Memory B cell (primary cell): Measurements from ENCODE around the gene VEGFA.

ENCODE experiments used
- ATAC-seq: fragments of 150-1000 bp; cut with Tn5 transposase; 2 replicates; pipeline ENCODE4 v1.10.0; 2021; ENCODE audit warnings: low read depth, mild to moderate bottlenecking, moderate library complexity
- DNase-seq, 2 donors: peaks; one replicate each; pipeline ENCODE4 v3.0.0; 2022; ENCODE audit warnings: low spot score in 2 of 2
- H3K27ac Mint-ChIP-seq: one replicate; pipeline ENCODE4 v1.8.0; 2022; ENCODE audit warnings: mild to moderate bottlenecking, moderate library complexity, mixed read lengths
- H3K27me3 Mint-ChIP-seq: one replicate; pipeline ENCODE4 v1.8.0; 2022; ENCODE audit warnings: mixed read lengths
- H3K36me3 Mint-ChIP-seq: one replicate; pipeline ENCODE4 v1.8.0; 2022; ENCODE audit warnings: mild to moderate bottlenecking, mixed read lengths
- H3K4me1 Mint-ChIP-seq: one replicate; pipeline ENCODE4 v1.8.0; 2022; ENCODE audit warnings: mixed read lengths
- H3K4me3 Mint-ChIP-seq: one replicate; pipeline ENCODE4 v1.8.0; 2022; ENCODE audit warnings: mild to moderate bottlenecking, moderate library complexity, mixed read lengths
- H3K9me3 Mint-ChIP-seq: one replicate; pipeline ENCODE4 v1.8.0; 2022; ENCODE audit warnings: mixed read lengths

The VEGFA gene

GRCh38 chr6:43769526-43770371 lies at the start of gene VEGFA:
TSS of gene VEGFA (plus strand) at chr6:43770211.
- peak within 1 kb of the TSS; percentile 88 for H3K4me3 Mint-ChIP-seq

GRCh38 chr6:43720999-43721398 lies 49.0 kb upstream of the VEGFA start:
- H3K36me3 Mint-ChIP-seq: no peaks in the 10 kb centered on the region
- H3K4me1 Mint-ChIP-seq: peaks cover 31% of the 10 kb centered on the region
- DNase-seq (no peak), ATAC-seq (no peak)
- H3K4me3 Mint-ChIP-seq: no peak overlapping the region
- no peaks in the 10 kb centered on the region for H3K27me3 Mint-ChIP-seq
- H3K27ac Mint-ChIP-seq: peak overlapping the region; percentile 12
- no peaks in the 10 kb centered on the region for H3K9me3 Mint-ChIP-seq

More at GRCh38 chr6:43769526-43770371, at the start of gene VEGFA:
- Mint-ChIP-seq H3K9me3 (no peaks in the 10 kb centered on the region), H3K27ac (peak within 1 kb of the TSS; percentile 76), H3K4me1 (peaks cover 15% of the 10 kb centered on the region), H3K36me3 (no peaks in the 10 kb centered on the region), H3K27me3 (peaks cover 12% of the 10 kb centered on the region)
- peak; percentile 75 for ATAC-seq
- peak; percentile 89 to 93 for DNase-seq

DNA sequence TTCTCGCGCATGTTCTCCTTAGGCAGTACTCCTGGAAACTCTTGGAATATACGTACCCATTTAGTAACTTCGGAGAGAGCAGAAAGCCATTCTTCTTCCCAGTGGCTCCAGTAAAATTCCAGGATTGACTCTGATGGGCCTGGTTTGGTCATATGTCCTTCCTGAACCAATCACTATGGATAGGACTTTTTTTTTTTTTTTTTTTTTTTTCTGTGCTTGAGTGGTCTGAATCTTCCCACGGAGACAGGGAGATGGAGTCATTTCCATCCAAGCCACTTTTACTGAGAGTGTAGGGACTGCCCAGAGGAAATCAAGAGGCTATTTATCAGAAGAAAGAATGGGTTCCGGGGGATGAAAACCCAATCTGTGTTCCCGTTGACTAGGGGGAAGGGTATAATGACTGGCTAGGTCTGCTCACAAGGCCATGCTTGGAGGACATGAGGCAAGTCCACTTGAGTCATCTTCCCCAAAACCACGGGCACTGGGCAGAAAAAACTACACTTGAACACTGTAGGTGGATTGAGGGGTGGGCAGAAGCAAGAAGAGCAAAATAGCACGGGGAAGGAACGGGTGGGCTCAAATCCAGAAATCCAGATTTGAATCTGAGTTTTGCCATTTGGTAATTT lies 47.0 kb upstream of the VEGFA start:
- H3K4me3 Mint-ChIP-seq: no peak overlapping the region
- no peaks in the 10 kb centered on the region for H3K27me3 Mint-ChIP-seq
- no peaks in the 10 kb centered on the region for H3K9me3 Mint-ChIP-seq
- peaks cover 18% of the 10 kb centered on the region for H3K4me1 Mint-ChIP-seq
- ATAC-seq: no peak
- no peaks in the 10 kb centered on the region for H3K36me3 Mint-ChIP-seq
- H3K27ac Mint-ChIP-seq: no peak overlapping the region
- DNase-seq: no peak

DNA sequence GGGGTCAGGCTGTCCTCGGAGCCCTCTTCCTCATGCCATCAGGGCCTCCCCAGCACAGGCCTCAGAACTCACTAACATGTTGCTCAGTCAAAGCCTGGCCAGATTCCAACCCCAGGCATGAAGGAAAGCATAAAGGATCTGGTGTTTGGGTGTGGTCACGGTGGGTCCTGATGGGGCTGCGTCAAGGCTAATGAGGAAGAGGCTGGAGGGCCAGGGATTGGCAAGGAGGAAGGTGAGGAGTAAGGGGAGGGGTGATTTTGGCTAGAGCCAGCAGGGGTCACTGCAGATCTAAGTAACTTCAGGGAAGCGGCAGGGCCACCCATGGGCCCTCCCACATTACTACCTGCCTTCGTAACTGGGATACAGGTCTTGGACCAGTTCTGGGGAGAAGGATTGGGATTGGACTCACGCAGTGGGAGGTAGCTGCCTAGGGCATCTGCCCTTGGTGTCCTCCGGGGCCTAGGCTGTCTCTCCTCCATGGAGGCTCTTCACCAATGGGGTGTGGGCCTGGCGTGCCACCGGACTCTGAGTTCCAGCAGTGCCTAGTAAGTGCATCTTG lies 46.2 kb upstream of the VEGFA start:
- Mint-ChIP-seq H3K4me3 (no peak overlapping the region), H3K4me1 (peaks cover 18% of the 10 kb centered on the region), H3K9me3 (no peaks in the 10 kb centered on the region), H3K27me3 (no peaks in the 10 kb centered on the region), H3K36me3 (no peaks in the 10 kb centered on the region), H3K27ac (peak overlapping the region; percentile 82)
- ATAC-seq (peak; percentile 61), DNase-seq (peak; percentile 64 to 66)

DNA sequence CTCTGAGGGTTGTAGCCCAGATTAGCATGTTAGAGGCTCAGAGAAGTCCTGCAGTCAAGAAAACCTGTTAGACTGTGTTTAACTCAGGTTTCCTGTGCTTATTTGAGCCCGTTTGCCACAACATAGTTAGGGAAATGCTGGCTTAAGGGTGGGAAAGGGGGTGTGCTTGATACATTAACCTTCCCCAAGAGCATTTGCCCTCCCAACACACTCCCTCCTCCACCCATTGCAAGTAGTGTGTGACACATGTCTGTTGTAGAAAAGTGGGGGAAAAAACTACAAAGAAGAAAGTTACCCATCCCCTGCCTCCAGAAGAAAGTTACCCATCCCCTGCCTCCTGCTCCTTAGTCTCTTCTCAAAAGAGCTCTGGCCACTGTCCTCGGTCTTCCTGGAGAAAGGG lies 45.7 kb upstream of the VEGFA start:
- Mint-ChIP-seq H3K4me3 (no peak overlapping the region), H3K9me3 (no peaks in the 10 kb centered on the region)

DNA sequence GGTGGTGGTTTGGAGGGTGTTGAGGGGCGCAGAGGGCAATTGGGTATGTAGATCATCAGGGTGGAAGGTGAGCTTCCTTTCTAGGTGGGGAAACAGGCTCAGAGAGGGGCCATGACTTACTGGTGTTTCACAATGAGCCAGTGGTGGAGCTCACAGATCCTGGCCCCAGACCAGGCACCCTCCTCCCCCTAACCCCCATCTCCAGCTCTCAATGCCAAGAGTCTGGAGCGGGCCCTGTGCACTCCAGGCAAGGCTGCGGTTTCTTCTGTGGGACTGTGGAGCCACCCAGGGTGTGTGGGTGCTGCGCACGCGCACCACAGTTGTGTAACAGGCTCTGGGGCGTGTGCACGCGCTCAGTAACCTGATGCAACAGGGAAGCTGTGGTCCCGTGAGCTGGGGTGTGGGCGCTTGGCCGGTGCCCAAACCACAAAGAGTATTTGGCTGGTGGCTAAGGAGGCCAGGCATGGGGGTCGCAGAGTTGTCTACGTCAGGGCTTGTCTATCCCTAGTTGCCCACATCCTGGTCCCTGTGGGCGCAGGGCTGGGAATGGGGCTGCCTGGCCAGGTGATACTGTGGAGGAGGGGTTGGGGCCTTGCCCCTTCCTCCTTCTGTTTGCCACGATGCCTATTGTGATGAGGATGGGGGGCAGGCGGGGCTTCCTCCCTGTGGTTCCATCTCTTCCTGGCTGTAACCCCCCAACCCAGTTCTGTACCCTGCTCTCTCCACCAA lies 44.9 kb upstream of the VEGFA start:
- H3K27ac Mint-ChIP-seq: peak overlapping the region; percentile 82
- H3K9me3 Mint-ChIP-seq: no peaks in the 10 kb centered on the region
- DNase-seq: peak; percentile 61 to 63
- no peaks in the 10 kb centered on the region for H3K36me3 Mint-ChIP-seq
- peaks cover 18% of the 10 kb centered on the region for H3K4me1 Mint-ChIP-seq
- peak overlapping the region; percentile 49 for H3K4me3 Mint-ChIP-seq
- H3K27me3 Mint-ChIP-seq: no peaks in the 10 kb centered on the region
- ATAC-seq: peak; percentile 89

More for the DNA sequence above, 45.7 kb upstream of the VEGFA start:
- Mint-ChIP-seq H3K27ac (peak overlapping the region; percentile 82), H3K36me3 (no peaks in the 10 kb centered on the region), H3K27me3 (no peaks in the 10 kb centered on the region), H3K4me1 (peaks cover 18% of the 10 kb centered on the region)
- ATAC-seq: no peak
- no peak for DNase-seq

DNA sequence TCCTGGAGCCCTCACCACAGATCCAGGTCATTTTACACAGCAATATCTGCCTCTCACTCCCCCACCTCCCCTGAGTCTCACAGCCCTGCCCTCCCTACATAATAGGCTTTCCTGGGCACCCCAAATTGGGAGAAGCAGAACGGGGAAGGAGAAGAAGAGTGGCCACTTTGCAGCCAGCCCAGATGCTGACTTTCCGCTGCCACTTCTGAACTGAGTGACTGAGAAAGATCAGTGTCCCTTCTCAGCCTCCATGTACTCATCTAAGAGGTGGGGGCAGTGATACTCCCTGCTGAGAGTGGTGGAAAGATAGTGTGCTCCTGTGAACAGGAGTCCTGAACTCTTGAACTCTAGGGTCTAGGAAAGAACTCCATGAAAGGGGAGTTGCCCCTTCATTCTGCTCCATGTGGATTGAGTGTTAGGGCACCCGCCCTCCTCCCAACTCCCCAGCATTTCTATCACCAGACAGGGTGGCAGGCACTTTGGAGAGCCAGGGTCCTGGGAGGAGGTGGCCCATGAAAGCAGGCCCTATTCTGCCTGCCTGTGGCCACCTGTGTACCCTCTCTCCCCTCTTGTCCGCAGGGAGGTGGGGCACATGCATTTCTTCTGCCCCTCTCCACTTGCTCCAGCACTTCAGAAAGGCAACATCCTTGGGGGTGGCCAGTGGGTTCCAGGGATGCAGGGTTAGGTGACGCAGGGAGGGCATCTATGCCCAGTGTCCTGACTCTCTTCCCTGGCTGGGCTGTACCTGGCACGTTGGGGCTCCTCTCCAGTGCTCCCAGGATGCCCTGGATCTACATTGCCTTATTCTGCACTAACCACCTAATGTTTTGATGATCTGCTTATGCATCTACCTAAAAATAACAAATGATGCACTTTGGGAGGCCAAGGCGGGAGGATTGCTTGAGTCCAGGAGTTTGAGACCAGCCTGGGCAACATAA lies 44.1 kb upstream of the VEGFA start:
- H3K27ac Mint-ChIP-seq: peak overlapping the region; percentile 82
- no peak for DNase-seq

DNA sequence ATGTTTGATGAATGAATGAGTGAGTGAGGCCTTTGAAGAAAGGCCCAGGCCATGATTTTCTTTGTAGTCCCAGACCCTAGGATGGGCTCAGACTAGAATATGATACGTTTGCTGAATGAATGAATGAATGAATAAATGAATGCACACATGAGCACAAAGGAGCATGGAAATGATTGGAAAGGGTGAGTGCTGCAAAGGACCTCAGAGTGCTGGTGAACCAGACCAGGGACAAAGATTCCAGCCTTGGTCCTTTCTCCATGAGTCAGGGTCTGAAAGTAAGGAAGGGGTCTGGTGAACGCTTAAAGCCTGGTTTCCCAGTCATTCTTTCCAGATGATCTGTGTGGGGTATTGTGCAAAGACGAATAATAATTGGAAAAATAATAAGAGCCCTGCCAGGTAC lies 42.4 kb upstream of the VEGFA start:
- DNase-seq: no peak
- peaks cover 18% of the 10 kb centered on the region for H3K4me1 Mint-ChIP-seq

More for the DNA sequence above, 44.1 kb upstream of the VEGFA start:
- H3K4me1 Mint-ChIP-seq: peaks cover 18% of the 10 kb centered on the region
- peaks cover 4% of the 10 kb centered on the region for H3K9me3 Mint-ChIP-seq
- no peaks in the 10 kb centered on the region for H3K27me3 Mint-ChIP-seq
- ATAC-seq: no peak
- H3K4me3 Mint-ChIP-seq: peak overlapping the region; percentile 49
- peaks cover 3% of the 10 kb centered on the region for H3K36me3 Mint-ChIP-seq

GRCh38 chr6:43728586-43728985 lies 41.4 kb upstream of the VEGFA start:
- DNase-seq: no peak
- H3K4me3 Mint-ChIP-seq: no peak overlapping the region
- H3K36me3 Mint-ChIP-seq: peaks cover 3% of the 10 kb centered on the region
- no peaks in the 10 kb centered on the region for H3K27me3 Mint-ChIP-seq
- peaks cover 21% of the 10 kb centered on the region for H3K4me1 Mint-ChIP-seq
- H3K9me3 Mint-ChIP-seq: peaks cover 14% of the 10 kb centered on the region
- no peak for ATAC-seq
- H3K27ac Mint-ChIP-seq: no peak overlapping the region

More for the DNA sequence above, 42.4 kb upstream of the VEGFA start:
- Mint-ChIP-seq H3K4me3 (no peak overlapping the region), H3K36me3 (peaks cover 3% of the 10 kb centered on the region), H3K9me3 (peaks cover 14% of the 10 kb centered on the region), H3K27me3 (no peaks in the 10 kb centered on the region), H3K27ac (peak overlapping the region; percentile 3)
- no peak for ATAC-seq

- peaks cover 14% of the 10 kb centered on the region for H3K9me3 Mint-ChIP-seq
- no peak overlapping the region for H3K4me3 Mint-ChIP-seq
- no peak for ATAC-seq
- peaks cover 22% of the 10 kb centered on the region for H3K4me1 Mint-ChIP-seq
- peaks cover 3% of the 10 kb centered on the region for H3K36me3 Mint-ChIP-seq
- no peaks in the 10 kb centered on the region for H3K27me3 Mint-ChIP-seq
- H3K27ac Mint-ChIP-seq: no peak overlapping the region
- DNase-seq: no peak
These were observed 40.5 kb upstream of the VEGFA start for GRCh38 chr6:43729537-43729936.

- H3K36me3 Mint-ChIP-seq: peaks cover 3% of the 10 kb centered on the region
- peaks cover 14% of the 10 kb centered on the region for H3K9me3 Mint-ChIP-seq
- no peaks in the 10 kb centered on the region for H3K27me3 Mint-ChIP-seq
- H3K4me1 Mint-ChIP-seq: peaks cover 15% of the 10 kb centered on the region
- H3K4me3 Mint-ChIP-seq: no peak overlapping the region
- no peak for ATAC-seq
- no peak overlapping the region for H3K27ac Mint-ChIP-seq
- no peak for DNase-seq
These were observed 39.4 kb upstream of the VEGFA start for GRCh38 chr6:43730634-43731033.

- H3K4me3 Mint-ChIP-seq: no peak overlapping the region
- H3K9me3 Mint-ChIP-seq: peaks cover 14% of the 10 kb centered on the region
- H3K36me3 Mint-ChIP-seq: peaks cover 3% of the 10 kb centered on the region
- H3K27ac Mint-ChIP-seq: peak overlapping the region; percentile 89
- ATAC-seq: peak; percentile 94
- peaks cover 3% of the 10 kb centered on the region for H3K27me3 Mint-ChIP-seq
- DNase-seq: peak in 1 of 2 donors; percentile 30
- H3K4me1 Mint-ChIP-seq: peaks cover 20% of the 10 kb centered on the region
These were observed 36.3 kb upstream of the VEGFA start for GRCh38 chr6:43733471-43734293.
